T-helper 1 cell treated with Interleukin-12 subunit alpha and Interleukin-12 subunit beta and Interleukin-4 antibody, amounts not matched to agents 30 μg/mL and 1 μg/mL, for 36 hours (primary cell): ENCODE data around the gene MBTPS2.

ENCODE experiments used
- H3K27ac Mint-ChIP-seq: one replicate; pipeline ENCODE4 v1.8.0; 2021; ENCODE audit warnings: mild to moderate bottlenecking, mixed read lengths
- H3K27me3 Mint-ChIP-seq: one replicate; pipeline ENCODE4 v1.8.0; 2021; ENCODE audit warnings: low read depth, mixed read lengths
- H3K36me3 Mint-ChIP-seq: one replicate; pipeline ENCODE4 v1.8.0; 2021; ENCODE audit warnings: low read depth, mixed read lengths
- H3K4me1 Mint-ChIP-seq: one replicate; pipeline ENCODE4 v1.8.0; 2021; ENCODE audit warnings: low read depth, mixed read lengths
- H3K4me3 Mint-ChIP-seq: one replicate; pipeline ENCODE4 v1.8.0; 2021; ENCODE audit warnings: mild to moderate bottlenecking, moderate library complexity, mixed read lengths
- H3K9me3 Mint-ChIP-seq: one replicate; pipeline ENCODE4 v1.8.0; 2021; ENCODE audit warnings: mixed read lengths

Gene MBTPS2

DNA sequence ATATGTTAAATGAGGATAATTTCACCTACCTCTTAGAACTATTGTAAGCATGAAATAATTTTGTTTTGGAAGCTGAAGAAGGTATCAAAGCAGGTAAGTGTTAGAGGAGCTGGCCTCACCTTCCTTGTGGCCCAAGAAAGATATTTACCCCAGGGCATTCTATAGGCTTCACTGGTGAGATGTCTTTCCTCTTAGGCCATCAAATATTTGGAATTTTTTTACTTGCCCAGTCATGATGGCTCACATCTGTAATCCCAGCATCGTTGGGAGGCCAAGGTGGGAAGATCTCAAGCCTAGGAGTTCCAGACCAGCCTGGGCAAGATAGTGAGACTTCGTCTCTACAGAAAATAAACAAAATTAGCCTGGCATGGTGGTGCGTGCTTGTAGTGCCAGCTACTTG, 95.0 kb downstream of the MBTPS2 start:
- Mint-ChIP-seq H3K27ac (no peak overlapping the region), H3K27me3 (no peaks in the 10 kb centered on the region), H3K4me3 (no peak overlapping the region), H3K36me3 (peaks cover 6% of the 10 kb centered on the region), H3K9me3 (peaks cover 2% of the 10 kb centered on the region), H3K4me1 (peaks cover 16% of the 10 kb centered on the region)
